Body of pancreas (tissue), 4 donors: ENCODE data around the gene POP4.

Experiments used
- CTCF ChIP-seq, 7 experiments: fragments of 450-650 bp in 4 of 7; fragments of 200-600 bp in 3 of 7; sonication (generic) in 3 of 7; IDR thresholded peaks; one replicate each; pipeline ENCODE4 v1.5.1; 2016 to 2019; ENCODE audit warnings: antibody characterized with exemption in 7 of 7
- POLR2A ChIP-seq, 3 donors: fragments of 450-650 bp; IDR thresholded peaks; one replicate each; pipeline ENCODE4 v1.6.1; 2016; ENCODE audit warnings: antibody characterized with exemption in 3 of 3, mild to moderate bottlenecking in 2 of 3

- TF ChIP-seq POLR2A (IDR thresholded peaks at IDR 0.05) (no peak), CTCF (IDR thresholded peaks at IDR 0.05) (no peak)
Measured at GRCh38 chr19:29636553-29637360, 30.7 kb downstream of the POP4 start.
